ENCODE measurements around the gene C22orf39. TPM values are rescaled to one million over a fixed set of nuclear protein-coding genes. Genes with fewer than 3 reads are reported as not detected.
"Not testable (repeated sequence)": the region's sequence is repeated elsewhere in the genome, so short reads cannot be mapped to it uniquely, and the experiment has no call there.

C22orf39 gene
- total RNA-seq, 4 donors from 2014 or later: 66.9 to 90.0 (median 83.1) TPM

DNA sequence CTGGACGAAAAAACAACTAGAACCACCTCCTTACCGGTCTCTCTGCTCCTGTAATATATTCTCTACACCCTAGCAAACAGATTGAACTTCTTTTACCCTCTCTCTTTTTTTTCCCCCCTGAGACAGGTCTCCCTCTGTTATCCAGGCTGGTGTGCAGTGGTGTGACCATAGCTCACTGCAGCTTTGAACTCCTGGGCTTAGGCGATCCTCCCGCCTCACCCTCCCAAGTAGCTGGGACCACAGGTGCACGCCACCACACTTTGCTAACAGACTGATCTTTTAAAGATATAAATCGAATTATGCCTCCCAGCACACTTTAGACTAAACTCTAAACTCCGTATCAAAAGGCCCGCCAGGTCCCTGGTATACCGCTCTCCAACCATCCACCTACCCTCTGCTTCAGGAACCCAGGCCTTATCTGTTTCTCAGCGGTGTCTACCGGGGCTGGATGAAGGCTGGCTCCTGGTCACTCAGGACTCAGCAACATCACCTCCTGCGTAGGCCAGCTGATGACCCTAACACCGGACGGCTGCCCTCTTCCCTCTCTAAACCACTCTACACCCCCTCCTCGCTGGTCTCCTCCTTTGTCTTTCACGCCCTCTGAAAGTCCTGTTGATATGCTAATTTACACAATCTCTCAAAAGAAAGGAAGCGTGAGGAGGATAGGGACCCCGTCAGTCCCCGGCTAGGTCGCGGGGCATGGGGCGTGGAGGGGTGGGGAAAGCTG is 745 bp downstream of the C22orf39 start:
- Histone ChIP-seq H3K36me3 (peaks cover 0 to 9% of the 10 kb centered on the region in 2 donors), H3K9me3 (no peaks in the 10 kb centered on the region), H3K27ac (peak overlapping the region; percentile 89 to 92 (median 91)), H3K27me3 (no peaks in the 10 kb centered on the region), H3K4me1 (peaks cover 22 to 29% of the 10 kb centered on the region in 2 donors), H3K4me3 (replicated peaks in 1 of 3) (peak overlapping the region; percentile 59 to 91 (median 72))
- intact Hi-C loops (cut with DNase I): loop anchor here (10.0 kb wide), 1 partner anchor 52 kb away; no protein-coding TSS in a partner anchor
- no peak for DNase-seq
- WGBS, 2 donors: 18 to 22% methylated on average over 22 of the region's 22 CpGs
- no peak for TF ChIP-seq POLR2A (IDR thresholded peaks at IDR 0.05)
- no peak for TF ChIP-seq CTCF (IDR thresholded peaks at IDR 0.05)

DNA sequence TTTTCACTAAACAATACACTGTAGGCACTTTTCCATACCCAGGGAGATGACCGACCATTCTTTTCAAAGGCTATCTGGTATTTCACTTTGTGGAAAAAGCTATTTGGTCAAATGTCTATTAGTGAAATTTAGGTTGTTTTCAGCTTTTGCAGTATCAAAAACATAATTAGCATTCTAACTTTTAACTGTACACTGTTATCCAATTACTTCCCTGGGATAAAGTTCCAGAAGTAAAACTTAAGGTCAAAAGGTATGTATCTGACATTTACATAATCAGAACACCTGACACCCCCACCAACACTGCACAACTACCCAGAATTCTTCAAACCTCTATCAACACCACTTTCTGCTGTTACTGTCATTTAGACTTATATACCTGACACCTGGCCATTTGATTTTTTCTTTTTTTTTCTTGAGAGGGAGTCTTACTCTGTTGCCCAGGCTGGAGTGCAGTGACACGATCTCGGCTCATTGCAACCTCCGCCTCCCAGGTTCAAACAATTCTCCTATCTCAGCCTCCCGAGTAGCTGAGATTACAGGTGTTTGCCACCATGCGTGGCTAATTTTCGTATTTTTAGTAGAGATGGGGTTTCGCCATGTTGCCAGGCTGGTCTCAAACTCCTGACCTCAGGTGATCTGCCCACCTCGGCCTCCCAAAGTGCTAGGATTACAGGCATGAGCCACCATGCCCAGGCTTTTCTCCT is 2.1 kb downstream of the C22orf39 start:
- H3K36me3 ChIP-seq; H3K27me3 ChIP-seq; H3K4me3 ChIP-seq (replicated peaks in 1 of 3); H3K9me3 ChIP-seq; DNase-seq: not testable (repeated sequence)
- Histone ChIP-seq H3K27ac (peak overlapping the region in 1 of 3 donors; percentile 10), H3K4me1 (peaks cover 22 to 29% of the 10 kb centered on the region in 2 donors)
- intact Hi-C loops (cut with DNase I): loop anchor here (10.0 kb wide), 1 partner anchor 51 kb away; no protein-coding TSS in a partner anchor
- WGBS, 2 donors: 93 to 94% methylated on average over 9 of the region's 9 CpGs

DNA sequence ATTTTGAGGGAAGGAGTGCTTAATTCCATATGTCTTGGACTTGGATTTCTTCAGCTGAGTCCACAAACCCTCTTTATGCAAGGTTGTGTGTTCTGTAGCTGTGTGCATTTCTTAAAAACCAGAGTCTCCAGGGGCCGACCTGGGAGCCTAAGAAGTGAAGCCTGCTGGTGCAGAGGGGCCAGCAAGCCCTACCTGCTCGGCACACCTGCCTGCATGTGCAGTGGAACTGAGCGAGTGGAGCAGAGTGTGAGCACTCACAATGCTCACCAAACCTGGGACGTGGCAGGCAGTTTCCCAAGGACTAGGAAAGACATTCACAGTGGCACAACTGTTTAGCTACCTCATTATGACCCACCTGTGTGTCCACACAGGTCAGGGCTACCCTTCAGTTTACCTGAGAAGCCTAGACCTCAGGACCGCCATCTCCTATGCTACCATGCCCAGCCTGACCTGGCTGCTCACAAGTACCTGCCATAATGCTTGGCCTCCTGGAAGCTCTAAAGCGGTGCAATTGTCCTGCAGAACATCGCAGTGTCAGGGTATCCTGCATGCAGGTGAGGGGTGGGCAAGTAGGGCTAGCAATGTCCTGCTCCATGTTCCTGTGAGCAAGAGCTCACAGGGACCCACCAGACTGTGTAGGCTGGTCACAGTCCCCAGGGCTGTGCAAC is 3.8 kb downstream of the C22orf39 start:
- Histone ChIP-seq H3K36me3 (peaks cover 0 to 9% of the 10 kb centered on the region in 2 donors), H3K9me3 (no peaks in the 10 kb centered on the region), H3K4me1 (peaks cover 19 to 26% of the 10 kb centered on the region in 2 donors), H3K27me3 (no peaks in the 10 kb centered on the region), H3K4me3 (replicated peaks in 1 of 3) (no peak overlapping the region), H3K27ac (no peak overlapping the region)
- TF ChIP-seq CTCF (IDR thresholded peaks at IDR 0.05) (no peak), POLR2A (IDR thresholded peaks at IDR 0.05) (no peak)
- intact Hi-C loops (cut with DNase I): loop anchor here (5.0 to 10.0 kb wide), 2 partner anchors 49 to 136 kb away; no protein-coding TSS in a partner anchor
- 64 to 91% methylated on average over 5 to 6 of the region's 7 CpGs for WGBS, 2 donors
- DNase-seq: no peak

- Histone ChIP-seq H3K9me3 (no peaks in the 10 kb centered on the region), H3K36me3 (peaks cover 0 to 9% of the 10 kb centered on the region in 2 donors), H3K4me1 (peaks cover 12 to 19% of the 10 kb centered on the region in 2 donors), H3K4me3 (replicated peaks in 1 of 3) (no peak overlapping the region), H3K27me3 (no peaks in the 10 kb centered on the region), H3K27ac (no peak overlapping the region)
- intact Hi-C loops (cut with DNase I): loop anchor here (5.0 to 10.0 kb wide), 2 partner anchors 47 to 135 kb away; no protein-coding TSS in a partner anchor
- TF ChIP-seq CTCF (IDR thresholded peaks at IDR 0.05) (no peak), POLR2A (IDR thresholded peaks at IDR 0.05) (no peak)
- WGBS, 2 donors: 96 to 100% methylated on average over 2 of the region's 2 CpGs
- no peak for DNase-seq
Measured at GRCh38 chr22:19442166-19442565, 5.3 kb downstream of the C22orf39 start.

DNA sequence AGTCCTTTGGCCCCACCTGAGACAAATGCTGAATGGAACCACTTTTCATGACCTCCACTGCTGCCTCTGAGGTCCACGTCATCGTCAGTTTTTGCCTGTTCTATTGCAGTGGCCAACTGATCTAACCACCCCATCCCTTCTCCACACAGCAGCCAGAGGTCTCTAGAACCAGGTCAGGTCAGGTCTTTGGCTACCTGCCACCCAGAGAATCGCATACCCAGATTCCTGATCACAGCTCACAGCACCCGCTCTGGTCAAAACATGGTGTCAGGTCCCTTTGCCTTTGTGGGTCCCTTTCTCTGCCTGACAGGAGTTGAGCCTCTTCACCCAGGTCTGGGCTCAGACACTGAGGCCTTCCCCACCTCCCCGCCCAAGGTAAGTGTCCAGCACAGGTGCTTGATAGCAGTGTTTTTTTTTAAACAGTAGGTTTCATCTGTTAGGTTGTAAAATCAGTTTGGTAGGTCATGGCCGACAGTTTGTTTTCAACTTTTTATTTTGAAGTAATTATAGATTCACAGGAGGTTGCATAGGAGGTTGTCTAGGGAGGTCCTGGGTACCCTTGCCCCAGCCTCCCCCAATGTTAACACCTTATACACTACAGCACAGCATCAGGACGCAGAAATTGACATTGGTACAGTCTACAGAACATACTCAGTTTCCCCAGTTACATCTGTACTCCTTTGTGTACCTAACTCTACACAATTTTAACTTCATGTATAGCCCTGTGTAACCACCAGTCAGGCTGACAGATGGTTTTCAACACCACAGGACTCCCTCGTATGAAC is 6.9 kb downstream of the C22orf39 start:
- TF ChIP-seq CTCF (IDR thresholded peaks at IDR 0.05) (no peak), POLR2A (IDR thresholded peaks at IDR 0.05) (no peak)
- peaks cover 3 to 8% of the 10 kb centered on the region in 2 donors for H3K4me1 ChIP-seq
- no peak overlapping the region for H3K27ac ChIP-seq
- no peaks in the 10 kb centered on the region for H3K9me3 ChIP-seq
- peaks cover 0 to 14% of the 10 kb centered on the region in 2 donors for H3K36me3 ChIP-seq
- H3K4me3 ChIP-seq (replicated peaks in 1 of 3): no peak overlapping the region
- intact Hi-C loops (cut with DNase I): loop anchor here (5.0 to 10.0 kb wide), 2 partner anchors 46 to 133 kb away; no protein-coding TSS in a partner anchor
- H3K27me3 ChIP-seq: no peaks in the 10 kb centered on the region
- WGBS, 2 donors: 85 to 91% methylated on average over 7 to 8 of the region's 8 CpGs
- DNase-seq: no peak

All from thyroid gland (tissue), 4 donors.